Caco-2 (cell line): ENCODE measurements around the gene OR2W3. TPM values are rescaled to one million over a fixed set of nuclear protein-coding genes. Genes with fewer than 3 reads are reported as not detected.

Experiments used
- BruUV-seq: library from RNA; stranded (reverse); fragments of 400-500 nt; replicated peaks from 2 replicates; lab custom pipeline; 2021; lab: Mats Ljungman, UMichigan
- CTCF ChIA-PET: fragments of 300-600 bp; sonication (Branson Sonifier 250); formaldehyde crosslinking; loops from one replicate; lab custom pipeline; 2022; ENCODE audit warnings: antibody characterized with exemption; lab: Charles Lee
- POLR2A ChIA-PET: fragments of 300-600 bp; sonication (Branson Sonifier 250); formaldehyde crosslinking; loops from one replicate; lab custom pipeline; 2022; ENCODE audit warnings: antibody characterized with exemption; lab: Charles Lee
- DNase-seq, 2 experiments: peaks; one replicate each; pipeline versions ENCODE4 v3.0.0 to v3.0.0-alpha.2; 2020 to 2022
- H3K27me3 ChIP-seq: replicated peaks from 2 replicates; pipeline ENCODE4 v1.6.0; 2011; ENCODE audit warnings: low read length; ENCODE audit not compliant: control insufficient read depth, insufficient read depth
- H3K36me3 ChIP-seq: 2 replicates; pipeline ENCODE4 v1.5.1; 2011; ENCODE audit warnings: low read length; ENCODE audit not compliant: control insufficient read depth, insufficient read depth
- H3K4me1 ChIP-seq: fragments of 250-450 bp; sonication (Bioruptor Pico); 2 replicates; pipeline ENCODE4 v1.5.1; 2020; ENCODE audit warnings: mild to moderate bottlenecking
- H3K4me3 ChIP-seq: 2 replicates; pipeline ENCODE4 v1.5.1; 2011; ENCODE audit warnings: low read depth, mild to moderate bottlenecking, control low read depth, low read length
- H3K9me3 ChIP-seq: fragments of 250-450 bp; sonication (Bioruptor Pico); 2 replicates; pipeline ENCODE4 v1.5.1; 2020; ENCODE audit warnings: mild to moderate bottlenecking, moderate library complexity
- H3K27ac Mint-ChIP-seq: one replicate; pipeline ENCODE4 v1.8.0; 2022; ENCODE audit warnings: mixed read lengths; ENCODE audit not compliant: unreplicated experiment
- H3K27me3 Mint-ChIP-seq: one replicate; pipeline ENCODE4 v1.8.0; 2022; ENCODE audit warnings: mixed read lengths; ENCODE audit not compliant: insufficient read depth, unreplicated experiment
- H3K36me3 Mint-ChIP-seq: one replicate; pipeline ENCODE4 v1.8.0; 2022; ENCODE audit warnings: mild to moderate bottlenecking, mixed read lengths; ENCODE audit not compliant: insufficient read depth, unreplicated experiment
- H3K4me1 Mint-ChIP-seq: one replicate; pipeline ENCODE4 v1.8.0; 2022; ENCODE audit warnings: low read depth, mixed read lengths; ENCODE audit not compliant: unreplicated experiment
- H3K4me3 Mint-ChIP-seq: one replicate; pipeline ENCODE4 v1.8.0; 2022; ENCODE audit warnings: mild to moderate bottlenecking, moderate library complexity, mixed read lengths; ENCODE audit not compliant: unreplicated experiment
- H3K9me3 Mint-ChIP-seq: one replicate; pipeline ENCODE4 v1.8.0; 2022; ENCODE audit warnings: mixed read lengths; ENCODE audit not compliant: unreplicated experiment
- CTCF ChIP-seq, 2 experiments: fragments of 200-600 bp in 1 of 2; IDR thresholded peaks; 1 replicate in 1 of 2; 2 replicates in 1 of 2; pipeline versions ENCODE4 v1.5.1 to v1.8.0; 2011 to 2022; ENCODE audit warnings: antibody characterized with exemption in 1 of 2, control low read depth in 1 of 2, inconsistent platforms in 1 of 2, low read depth in 1 of 2, low read length in 1 of 2, mild to moderate bottlenecking in 1 of 2, moderate library complexity in 1 of 2; ENCODE audit not compliant: insufficient read depth in 1 of 2, severe bottlenecking in 1 of 2, unreplicated experiment in 1 of 2
- intact Hi-C: fragments of 100-400 bp; cut with micrococcal nuclease; formaldehyde crosslinking; loops from one replicate; pipeline ENCODE4 v1.10.0; 2022; ENCODE audit not compliant: unreplicated experiment
- total RNA-seq: library from RNA; stranded (reverse); gene quantifications from 2 replicates; pipeline ENCODE4 v1.2.3, GENCODE V29; 2022

The OR2W3 gene
- total RNA-seq, 1 experiment from 2014 or later: not detected

- Histone ChIP-seq H3K4me3 (no peak overlapping the region), H3K36me3 (no peaks in the 10 kb centered on the region), H3K4me1 (no peaks in the 10 kb centered on the region), H3K27me3 (no peaks in the 10 kb centered on the region), H3K9me3 (no peaks in the 10 kb centered on the region)
- Mint-ChIP-seq H3K9me3 (no peaks in the 10 kb centered on the region), H3K27me3 (no peaks in the 10 kb centered on the region), H3K36me3 (no peaks in the 10 kb centered on the region), H3K27ac (no peak overlapping the region), H3K4me3 (no peak overlapping the region), H3K4me1 (no peaks in the 10 kb centered on the region)
- intact Hi-C loops: no loop called here
- TF ChIP-seq CTCF (IDR thresholded peaks at IDR 0.05; ENCODE audit: insufficient read depth in 1 of 2, low read depth in 1 of 2, low read length in 1 of 2, severe bottlenecking in 1 of 2, unreplicated experiment in 1 of 2): no peak
- ChIA-PET CTCF (interaction anchor here (0.5 kb wide), 1 partner anchor 160 kb away, joined by 3 read pairs; no protein-coding TSS in a partner anchor), POLR2A (no interaction called here)
- no peak for DNase-seq
- no TSS peak for BruUV-seq
Observed at GRCh38 chr1:247884797-247885413, 10.5 kb upstream of the OR2W3 start.

- CTCF ChIA-PET: no interaction called here
- Histone ChIP-seq H3K27me3 (no peaks in the 10 kb centered on the region), H3K36me3 (no peaks in the 10 kb centered on the region), H3K4me3 (no peak overlapping the region), H3K4me1 (no peaks in the 10 kb centered on the region), H3K9me3 (no peaks in the 10 kb centered on the region)
- H3K27me3 Mint-ChIP-seq: no peaks in the 10 kb centered on the region
- POLR2A ChIA-PET: no interaction called here
- no peak for DNase-seq
- H3K9me3 Mint-ChIP-seq: no peaks in the 10 kb centered on the region
- BruUV-seq: no TSS peak
- H3K27ac Mint-ChIP-seq: no peak overlapping the region
- TF ChIP-seq CTCF (IDR thresholded peaks at IDR 0.05; ENCODE audit: insufficient read depth in 1 of 2, low read depth in 1 of 2, low read length in 1 of 2, severe bottlenecking in 1 of 2, unreplicated experiment in 1 of 2): no peak
- intact Hi-C loops: no loop called here
- no peaks in the 10 kb centered on the region for H3K36me3 Mint-ChIP-seq
- H3K4me1 Mint-ChIP-seq: no peaks in the 10 kb centered on the region
- no peak overlapping the region for H3K4me3 Mint-ChIP-seq
Observed at GRCh38 chr1:247895976-247896375, 589 bp downstream of the OR2W3 start.

- no peaks in the 10 kb centered on the region for H3K36me3 ChIP-seq
- ChIA-PET CTCF (no interaction called here), POLR2A (no interaction called here)
- no peak for TF ChIP-seq CTCF (IDR thresholded peaks at IDR 0.05; ENCODE audit: insufficient read depth in 1 of 2, low read depth in 1 of 2, low read length in 1 of 2, severe bottlenecking in 1 of 2, unreplicated experiment in 1 of 2)
- no TSS peak for BruUV-seq
- H3K27ac Mint-ChIP-seq: no peak overlapping the region
- no peak for DNase-seq
- H3K9me3 Mint-ChIP-seq: peaks cover 25% of the 10 kb centered on the region
- H3K4me3 ChIP-seq: no peak overlapping the region
- no peak overlapping the region for H3K4me3 Mint-ChIP-seq
- no peaks in the 10 kb centered on the region for H3K36me3 Mint-ChIP-seq
- intact Hi-C loops: no loop called here
- H3K9me3 ChIP-seq: no peaks in the 10 kb centered on the region
- no peaks in the 10 kb centered on the region for H3K4me1 Mint-ChIP-seq
- no peaks in the 10 kb centered on the region for H3K27me3 ChIP-seq
- H3K27me3 Mint-ChIP-seq: no peaks in the 10 kb centered on the region
- no peaks in the 10 kb centered on the region for H3K4me1 ChIP-seq
Observed at GRCh38 chr1:247904122-247904521, 8.7 kb downstream of the OR2W3 start.
